GM12878 (cell line): ENCODE measurements around the gene RAB8A. TPM values are rescaled to one million over a fixed set of nuclear protein-coding genes. Genes with fewer than 3 reads are reported as not detected.

ENCODE experiments used
- BCL11A ChIP-seq: IDR thresholded peaks from 2 replicates; pipeline ENCODE4 v1.6.1; 2011; ENCODE audit warnings: low read depth, low read length
- CEBPZ ChIP-seq: fragments of 150-350 bp; IDR thresholded peaks from 2 replicates; pipeline ENCODE4 v1.6.1; 2016; ENCODE audit warnings: low read depth, low read length
- CHD1 ChIP-seq: IDR thresholded peaks from 2 replicates; pipeline ENCODE4 v1.6.1; 2012; ENCODE audit warnings: low read depth, low read length, improper control_type of control experiment
- CTCF ChIP-seq, 3 experiments: IDR thresholded peaks in 2 of 3; conservative IDR thresholded peaks in 1 of 3; 2 replicates each; pipeline ENCODE4 v1.5.1; 2011; ENCODE audit warnings: low read depth in 3 of 3, low read length in 3 of 3, mild to moderate bottlenecking in 3 of 3, control low read depth in 2 of 3, moderate library complexity in 2 of 3, inconsistent platforms in 1 of 3, mixed read lengths in 1 of 3; ENCODE audit not compliant: control insufficient read depth in 2 of 3, insufficient read depth in 1 of 3; ENCODE audit errors: extremely low read depth in 1 of 3
- CUX1 ChIP-seq: IDR thresholded peaks from 2 replicates; pipeline ENCODE4 v1.6.1; 2012; ENCODE audit warnings: improper control_type of control experiment, low read depth, low read length; ENCODE audit not compliant: insufficient replicate concordance
- ESRRA ChIP-seq: IDR thresholded peaks from 2 replicates; pipeline ENCODE4 v1.6.1; 2012; ENCODE audit warnings: mild to moderate bottlenecking, low read length, improper control_type of control experiment
- LARP7 ChIP-seq: fragments of 450-650 bp; IDR thresholded peaks from 2 replicates; pipeline ENCODE4 v1.6.1; 2017; ENCODE audit warnings: mild to moderate bottlenecking
- MYC ChIP-seq: IDR thresholded peaks from 2 replicates; pipeline ENCODE4 v1.6.1; 2011; ENCODE audit warnings: mild to moderate bottlenecking, low read length, moderate library complexity, inconsistent platforms; ENCODE audit not compliant: insufficient read depth, insufficient replicate concordance, insufficient read length, severe bottlenecking
- NFYB ChIP-seq: IDR thresholded peaks from 2 replicates; pipeline ENCODE4 v1.6.1; 2011; ENCODE audit warnings: low read depth, mild to moderate bottlenecking, low read length, improper control_type of control experiment, moderate library complexity; ENCODE audit not compliant: insufficient read depth
- POLR2AphosphoS2 ChIP-seq: IDR thresholded peaks from 2 replicates; pipeline ENCODE4 v1.6.1; 2011; ENCODE audit warnings: low read depth, mild to moderate bottlenecking, low read length, improper control_type of control experiment, moderate library complexity
- POU2F2 ChIP-seq: IDR thresholded peaks from 3 replicates; pipeline ENCODE4 v1.6.1; 2011; ENCODE audit warnings: low read depth, mild to moderate bottlenecking, low read length, borderline replicate concordance
- RAD21 ChIP-seq: IDR thresholded peaks from 2 replicates; pipeline ENCODE4 v1.6.1; 2011; ENCODE audit warnings: mild to moderate bottlenecking, low read depth, low read length, moderate library complexity; ENCODE audit not compliant: insufficient read depth
- RUNX3 ChIP-seq: IDR thresholded peaks from 2 replicates; pipeline ENCODE4 v1.6.1; 2012; ENCODE audit warnings: low read length, inconsistent platforms
- SIN3A ChIP-seq: IDR thresholded peaks from 2 replicates; pipeline ENCODE4 v1.6.1; 2012; ENCODE audit warnings: low read depth, low read length, improper control_type of control experiment
- SMAD1 ChIP-seq: fragments of 450-650 bp; IDR thresholded peaks from 2 replicates; pipeline ENCODE4 v1.6.1; 2018; ENCODE audit warnings: mild to moderate bottlenecking, low read depth; ENCODE audit not compliant: partially characterized antibody
- SMARCA5 ChIP-seq: fragments of 450-650 bp; IDR thresholded peaks from 2 replicates; pipeline ENCODE4 v1.6.1; 2017; ENCODE audit warnings: mild to moderate bottlenecking
- SMC3 ChIP-seq: IDR thresholded peaks from 2 replicates; pipeline ENCODE4 v1.6.1; 2011; ENCODE audit warnings: low read length, improper control_type of control experiment, borderline replicate concordance
- SRF ChIP-seq, 2 experiments: IDR thresholded peaks; 2 replicates each; pipeline ENCODE4 v1.6.1; 2011; ENCODE audit warnings: low read depth in 2 of 2, low read length in 2 of 2, mild to moderate bottlenecking in 1 of 2, moderate library complexity in 1 of 2
- ZNF384 ChIP-seq: IDR thresholded peaks from 2 replicates; pipeline ENCODE4 v1.6.1; 2012; ENCODE audit warnings: low read depth, mild to moderate bottlenecking, low read length, improper control_type of control experiment, borderline replicate concordance
- polyA plus RNA-seq, 11 experiments: library from polyadenylated mRNA; depleted of rRNA in 4 of 11; unstranded in 6 of 11; stranded (reverse) in 5 of 11; fragments of >200 nt; fragmentation: Nextera tagmentation in 4 of 11; fragmentation: Illumina TruSeq in 1 of 11; extraction: Ambion mirVana in 4 of 11; extraction: Trizol in 1 of 11; gene quantifications; 1 replicate in 1 of 11; 2 replicates in 10 of 11; pipeline versions ENCODE4 v1.2.1 to v1.2.3, GENCODE V29; 2011 to 2016; ENCODE audit warnings: inconsistent platforms in 2 of 11, missing spikeins in 2 of 11, low read depth in 1 of 11
- total RNA-seq, 4 experiments: library from RNA; depleted of rRNA in 3 of 4; stranded (reverse); fragments of >200 nt in 3 of 4; fragmentation: Illumina TruSeq in 1 of 4; extraction: Trizol in 1 of 4; gene quantifications; 2 replicates each; pipeline versions ENCODE4 v1.2.1 to v1.2.3, GENCODE V29; 2013 to 2021

Gene RAB8A
- total and polyA plus RNA-seq, 10 of the 15 experiments (the other 5 are each of a cell fraction or from before 2014, with no cell fraction given), result 23.9 to 314 (median 185) TPM

- TF ChIP-seq CUX1 (no peak), SRF (IDR thresholded peaks at IDR 0.05; ENCODE audit: low read depth in 2 of 2, low read length in 2 of 2) (no peak), ESRRA (no peak), SIN3A (0 out of 2 replicates have a peak, but pooled peaks have one; percentile 6), ZNF384 (no peak), NFYB (no peak), RUNX3 (no peak), POU2F2 (0 out of 3 replicates have a peak, but pooled peaks have one; percentile 33), SMAD1 (peak; percentile 40), BCL11A (no peak), SMARCA5 (peak; percentile 89; the same call in 1 of the 2 replicates), CHD1 (0 out of 2 replicates have a peak, but pooled peaks have one; percentile 51), MYC (no peak), CTCF (IDR thresholded peaks at IDR 0.05 in 2 of 3, conservative IDR thresholded peaks at IDR 0.05 in 1 of 3; ENCODE audit: control insufficient read depth in 2 of 3, extremely low read depth in 1 of 3, insufficient read depth in 1 of 3, low read depth in 3 of 3, low read length in 3 of 3) (no peak), SMC3 (no peak), LARP7 (peak; percentile 36; the same call in 1 of the 2 replicates), POLR2AphosphoS2 (peak; percentile 12; the same call in 1 of the 2 replicates), CEBPZ (no peak), RAD21 (no peak)
These were observed 442 bp downstream of the RAB8A start (continued) for GRCh38 chr19:16111909-16112752.
